A549 (cell line): Measurements from ENCODE around the gene FAM163A.

Experiments
- BCL3 ChIP-seq: fragments of >200 bp; sonication (Bioruptor Twin); formaldehyde crosslinking; IDR thresholded peaks from 3 replicates; pipeline ENCODE4 v1.6.1; 2016
- CTCF ChIP-seq: fragments of >200 bp; sonication (Bioruptor Twin); formaldehyde crosslinking; IDR thresholded peaks from 3 replicates; pipeline ENCODE4 v1.5.1; 2016
- HDAC2 ChIP-seq: fragments of 200-600 bp; sonication (generic); IDR thresholded peaks from 2 replicates; pipeline ENCODE4 v1.6.1; 2016
- JUNB ChIP-seq: fragments of >200 bp; sonication (Bioruptor Twin); formaldehyde crosslinking; IDR thresholded peaks from 2 replicates; pipeline ENCODE4 v1.6.1; 2016
- MAX ChIP-seq: IDR thresholded peaks from 2 replicates; pipeline ENCODE4 v1.6.1; 2012
- POLR2A ChIP-seq: IDR thresholded peaks from 2 replicates; pipeline ENCODE4 v1.6.1; 2012; ENCODE audit warnings: mild to moderate bottlenecking, low read length
- RFX5 ChIP-seq: fragments of 450-650 bp; IDR thresholded peaks from 2 replicates; pipeline ENCODE4 v1.7.1; 2014; ENCODE audit warnings: antibody characterized with exemption, mild to moderate bottlenecking, moderate library complexity
- USF2 ChIP-seq: fragments of 450-650 bp; IDR thresholded peaks from 2 replicates; pipeline ENCODE4 v1.6.1; 2014; ENCODE audit warnings: antibody characterized with exemption

GRCh38 chr1:179728271-179728670 lies 14.8 kb upstream of the FAM163A start:
- no peak for TF ChIP-seq POLR2A
- TF ChIP-seq BCL3 = no peak
- no peak for TF ChIP-seq USF2
- no peak for TF ChIP-seq JUNB
- TF ChIP-seq MAX = no peak
- TF ChIP-seq HDAC2 = no peak
- TF ChIP-seq RFX5 = no peak
- no peak for TF ChIP-seq CTCF
